GOT3 (cell line): ENCODE measurements around the gene AKT3.
"Not testable (repeated sequence)": the region's sequence is repeated elsewhere in the genome, so short reads cannot be mapped to it uniquely, and the experiment has no call there.

Experiments used
- DNase-seq: peaks from one replicate; lab custom pipeline; 2025; ENCODE audit warnings: mixed read lengths; lab: John Stamatoyannopoulos, UW

The AKT3 gene

GRCh38 chr1:243783714-243784113 lies 66.3 kb downstream of the AKT3 start:
- no peak for DNase-seq

GRCh38 chr1:243772361-243773050 lies 77.5 kb downstream of the AKT3 start:
- DNase-seq: not testable (repeated sequence)

DNA sequence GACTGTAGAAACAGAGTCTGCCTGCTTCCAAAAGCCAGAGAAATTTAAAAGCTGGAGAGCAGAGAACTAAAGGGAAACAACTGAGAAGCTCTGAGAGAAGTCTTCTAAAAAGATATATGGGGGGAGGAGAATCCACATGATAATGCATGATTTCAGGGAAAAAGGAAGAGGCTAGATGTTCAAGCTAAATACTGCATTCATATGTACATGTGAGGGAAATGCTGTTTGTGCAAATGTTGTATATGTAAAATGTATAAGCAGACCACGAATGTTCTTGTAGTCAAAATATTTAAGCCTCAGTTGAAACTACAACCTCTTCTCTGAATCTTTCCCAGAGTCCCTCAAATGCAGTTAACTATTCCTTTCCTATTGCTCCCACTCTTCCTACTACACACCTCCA lies 79.2 kb downstream of the AKT3 start:
- DNase-seq: no peak

GRCh38 chr1:243765676-243766075 lies 84.4 kb downstream of the AKT3 start:
- DNase-seq: no peak

DNA sequence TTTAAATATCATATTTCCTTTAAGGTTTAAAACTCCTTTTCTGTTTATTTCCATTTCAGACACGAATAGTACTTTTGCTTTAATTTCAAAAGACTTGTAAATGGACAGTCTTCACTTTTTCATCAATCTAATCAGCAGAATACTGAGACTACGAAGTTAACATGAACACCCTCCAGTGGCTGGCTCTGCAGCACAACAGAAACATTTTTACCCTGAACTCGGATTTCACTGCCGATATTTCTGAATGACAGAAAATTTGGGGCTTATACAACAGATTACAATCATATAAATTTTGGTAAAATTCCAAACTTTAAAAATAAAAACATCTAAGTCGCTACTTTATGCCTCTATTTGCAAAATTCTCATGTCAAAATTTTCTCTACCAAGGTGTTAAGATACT lies 86.2 kb downstream of the AKT3 start:
- no peak for DNase-seq

DNA sequence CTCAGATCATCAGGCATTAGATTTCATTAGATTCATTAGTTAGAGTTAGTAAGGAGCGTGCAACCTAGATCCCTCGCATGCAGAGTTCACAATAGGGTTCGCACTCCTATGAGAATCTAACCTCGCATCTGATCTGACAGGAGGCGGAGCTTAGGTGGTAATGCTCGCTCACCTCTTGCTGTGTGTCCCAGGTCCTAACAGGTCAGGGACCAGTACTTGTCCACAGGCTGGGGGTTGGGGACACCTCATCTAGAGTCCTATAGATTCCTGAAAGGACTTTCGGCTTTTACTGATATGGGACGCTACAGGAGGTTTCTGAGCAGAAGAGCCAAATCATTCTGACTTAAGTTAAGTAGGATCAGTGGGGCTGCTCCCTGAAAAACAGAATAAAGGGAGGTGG lies 91.4 kb downstream of the AKT3 start:
- no peak for DNase-seq

DNA sequence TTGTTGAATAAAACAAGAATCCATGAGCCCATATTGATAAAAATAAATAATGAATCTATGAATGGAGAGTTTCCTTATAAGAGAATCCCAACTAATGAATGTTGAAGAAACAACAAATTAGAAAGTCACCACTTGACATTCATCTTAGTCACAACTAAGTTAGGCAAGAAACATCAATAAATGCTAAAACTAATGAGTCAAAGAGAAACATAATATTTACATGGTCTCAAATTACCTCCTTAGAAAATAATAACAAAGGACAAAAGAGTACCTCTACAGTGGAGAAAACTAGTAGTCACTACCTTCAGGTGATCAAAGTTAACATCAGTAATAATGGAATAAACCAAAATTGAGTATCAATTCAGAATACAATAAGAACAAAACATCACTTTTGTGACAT lies 93.5 kb downstream of the AKT3 start:
- no peak for DNase-seq

DNA sequence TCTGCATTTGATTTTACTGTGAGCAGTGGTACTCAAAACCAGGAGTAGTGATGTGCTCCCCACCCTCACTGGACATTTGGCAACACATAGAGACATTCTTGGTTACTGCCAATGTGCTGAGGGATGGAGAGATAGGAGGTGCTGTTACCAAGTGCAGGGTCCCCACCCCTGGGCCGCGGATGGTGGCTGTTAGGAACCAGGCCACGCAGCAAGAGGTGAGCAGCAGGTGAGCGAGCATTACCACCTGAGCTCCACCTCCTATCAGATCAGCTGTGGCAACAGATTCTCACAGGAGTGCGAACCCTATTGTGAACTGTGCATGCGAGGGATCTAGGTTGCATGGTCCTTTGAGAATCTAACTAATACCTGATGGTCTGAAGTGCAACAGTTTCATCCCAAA lies 95.7 kb downstream of the AKT3 start:
- DNase-seq: no peak

DNA sequence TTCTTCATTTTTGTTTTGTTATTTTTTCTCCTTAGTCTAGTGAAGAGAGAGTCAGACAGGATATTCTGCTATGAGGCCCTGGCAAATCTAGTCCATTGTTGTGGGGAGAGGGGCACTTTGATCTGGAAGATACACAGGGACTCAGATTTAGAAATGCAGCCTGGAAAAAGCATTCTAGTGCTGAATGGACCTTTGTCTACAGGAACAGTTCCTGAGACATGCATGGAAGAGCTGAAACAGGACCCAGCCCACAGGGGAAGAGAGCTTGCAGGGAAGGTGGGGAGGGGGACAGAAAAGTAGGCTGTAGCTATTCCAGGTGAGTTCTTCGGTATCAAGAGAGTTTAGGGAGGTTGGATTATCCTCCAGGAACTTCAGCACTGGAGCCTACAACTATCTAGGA lies 98.5 kb downstream of the AKT3 start:
- no peak for DNase-seq

- DNase-seq: no peak
Observed at GRCh38 chr1:243748706-243749283, 101.2 kb downstream of the AKT3 start.

DNA sequence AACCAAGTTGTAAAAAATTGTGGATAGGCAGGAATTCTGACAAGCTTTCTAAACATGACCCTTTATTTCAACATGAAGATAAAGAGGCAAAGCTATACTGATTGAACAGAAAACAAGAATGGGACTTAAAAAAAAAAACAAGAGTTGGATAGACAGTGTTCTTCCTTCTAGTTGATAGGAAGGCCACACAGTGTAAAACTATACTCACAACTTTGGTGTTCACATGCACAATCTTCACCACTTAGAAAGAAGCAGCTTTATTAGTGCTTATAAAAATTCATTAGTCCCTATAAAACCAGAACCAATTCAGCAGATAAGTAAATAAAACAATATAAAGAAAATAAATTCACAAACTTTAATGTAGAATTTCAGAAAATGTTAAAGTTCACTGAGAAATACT lies 101.8 kb downstream of the AKT3 start:
- no peak for DNase-seq

DNA sequence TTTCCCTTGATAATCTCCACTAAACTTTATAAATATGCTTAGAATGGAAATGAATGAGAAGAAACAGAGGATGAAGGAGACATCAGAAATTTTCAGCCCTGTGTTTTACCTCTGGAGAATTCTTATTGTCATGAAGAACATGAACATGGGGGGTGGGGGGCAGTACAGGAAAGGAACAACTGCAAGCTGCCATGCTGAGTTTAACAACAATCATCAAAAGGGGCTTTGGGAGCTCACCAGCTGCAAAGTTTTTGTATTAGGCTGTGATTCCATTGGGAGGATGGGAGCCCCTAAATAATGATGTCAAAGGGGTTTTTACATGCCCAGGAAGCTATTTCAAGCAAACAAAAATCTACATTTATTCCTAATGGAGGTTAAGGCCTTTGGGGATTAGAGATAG lies 103.3 kb downstream of the AKT3 start:
- no peak for DNase-seq

DNA sequence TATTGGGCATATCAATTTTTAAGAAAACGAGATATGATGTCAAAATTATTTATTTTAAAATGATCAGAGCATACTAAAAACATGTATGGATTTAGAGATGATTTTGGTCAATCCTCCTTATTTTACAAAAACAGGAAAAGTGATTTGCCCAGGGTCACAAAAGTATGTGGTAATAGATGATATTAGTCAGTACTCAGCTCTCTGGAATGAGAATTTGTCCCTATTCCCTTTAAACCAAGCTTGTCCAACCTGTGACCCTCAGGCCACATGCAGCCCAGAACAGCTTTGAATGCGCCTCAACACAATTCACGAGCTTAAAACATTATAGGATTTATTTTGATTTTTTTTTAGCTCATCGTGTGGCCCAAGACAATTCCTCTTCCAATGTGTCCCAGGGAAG lies 104.7 kb downstream of the AKT3 start:
- DNase-seq: no peak

GRCh38 chr1:243742819-243743218 lies 107.2 kb downstream of the AKT3 start:
- no peak for DNase-seq

GRCh38 chr1:243740255-243740999 lies 109.6 kb downstream of the AKT3 start:
- no peak for DNase-seq

GRCh38 chr1:243739335-243740003 lies 110.6 kb downstream of the AKT3 start:
- no peak for DNase-seq

DNA sequence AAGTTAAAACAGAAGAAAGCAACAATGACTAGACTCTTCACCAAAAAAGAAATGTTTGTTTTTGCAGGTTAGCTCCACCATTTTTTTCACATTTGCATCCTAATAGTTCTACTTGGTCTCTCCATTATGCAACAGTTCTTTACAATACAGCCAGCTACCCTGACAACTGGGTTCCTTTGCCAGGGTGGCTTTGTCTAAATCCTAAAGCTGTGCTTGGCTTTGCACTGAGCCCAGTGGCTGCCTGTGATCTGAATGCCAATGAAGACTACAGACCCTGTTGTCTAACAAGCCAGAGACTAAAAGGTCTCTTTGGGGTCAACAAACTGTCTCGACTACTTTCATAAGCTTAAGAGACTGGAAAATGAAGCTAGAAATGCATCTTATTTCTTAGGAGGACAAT lies 112.0 kb downstream of the AKT3 start:
- DNase-seq: no peak

GRCh38 chr1:243735457-243735856 lies 114.6 kb downstream of the AKT3 start:
- DNase-seq: no peak

- DNase-seq: no peak
Observed at GRCh38 chr1:243734308-243734695, 115.7 kb downstream of the AKT3 start.

- DNase-seq: no peak
Observed at GRCh38 chr1:243733670-243734307, 116.3 kb downstream of the AKT3 start.

DNA sequence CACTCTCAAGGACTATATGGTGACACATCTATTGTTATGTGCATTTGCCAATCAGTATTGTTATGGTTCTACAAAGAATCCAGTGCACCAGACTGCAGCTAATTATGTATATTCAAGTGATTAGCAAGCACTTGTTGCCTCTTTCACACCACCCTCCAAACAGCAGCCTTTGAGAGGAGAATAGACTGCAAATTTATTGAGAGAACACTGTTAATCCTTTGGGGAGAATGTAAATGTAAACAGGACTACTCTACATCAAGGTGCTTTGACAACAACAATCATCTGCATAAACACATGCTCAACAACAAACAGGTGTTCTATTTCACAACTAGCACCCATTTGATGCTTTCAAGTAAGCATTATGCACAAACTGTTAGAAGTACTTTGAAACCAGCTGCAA lies 117.4 kb downstream of the AKT3 start:
- no peak for DNase-seq

GRCh38 chr1:243731974-243732625 lies 117.9 kb downstream of the AKT3 start:
- no peak for DNase-seq
